Breast epithelium (tissue), 4 donors: ENCODE measurements around the gene CNTNAP1. TPM values are rescaled to one million over a fixed set of nuclear protein-coding genes. Genes with fewer than 3 reads are reported as not detected.

ENCODE experiments used
- DNase-seq, 2 donors: peaks; one replicate each; pipeline ENCODE4 v3.0.0-alpha.2; 2019; ENCODE audit warnings: low spot score in 2 of 2
- H3K27ac ChIP-seq, 2 donors: fragments of 200-600 bp; sonication (generic) in 1 of 2; one replicate each; pipeline ENCODE4 v1.5.1; 2016 to 2019; ENCODE audit warnings: mild to moderate bottlenecking in 1 of 2
- H3K27me3 ChIP-seq, 2 donors: fragments of 200-600 bp; sonication (generic) in 1 of 2; one replicate each; pipeline versions ENCODE4 v1.5.1 to v1.6.0; 2017 to 2019; ENCODE audit warnings: control low read depth in 1 of 2, mild to moderate bottlenecking in 1 of 2
- H3K36me3 ChIP-seq: fragments of 200-600 bp; one replicate; pipeline ENCODE4 v1.5.1; 2019
- H3K4me1 ChIP-seq, 2 donors: fragments of 200-600 bp; sonication (generic); one replicate each; pipeline ENCODE4 v1.5.1; 2016 to 2019; ENCODE audit warnings: control low read depth in 1 of 2
- H3K4me3 ChIP-seq, 3 donors: fragments of 200-600 bp; sonication (generic); 1 replicate in 2 of 3; 2 replicates in 1 of 3; pipeline ENCODE4 v1.5.1; 2016 to 2019; ENCODE audit warnings: mild to moderate bottlenecking in 3 of 3, moderate library complexity in 2 of 3
- H3K9me3 ChIP-seq, 2 donors: fragments of 200-600 bp; sonication (generic) in 1 of 2; one replicate each; pipeline ENCODE4 v1.5.1; 2016 to 2019; ENCODE audit warnings: control low read depth in 1 of 2
- POLR2A ChIP-seq: fragments of 450-650 bp; IDR thresholded peaks from one replicate; pipeline ENCODE4 v1.6.1; 2016; ENCODE audit warnings: antibody characterized with exemption, mild to moderate bottlenecking, moderate library complexity
- POLR2AphosphoS5 ChIP-seq, 3 donors: sonication (generic); formaldehyde crosslinking; IDR thresholded peaks; one replicate each; pipeline ENCODE4 v1.6.1; 2017; ENCODE audit warnings: antibody characterized with exemption in 3 of 3
- intact Hi-C: fragments of 100-400 bp; cut with DNase I; formaldehyde crosslinking; loops from one replicate; pipeline ENCODE4 v1.15.1; 2023; ENCODE audit warnings: low total_unique reads
- total RNA-seq, 3 donors: library from RNA; depleted of rRNA; stranded (reverse); fragments of >200 nt; gene quantifications; one replicate each; pipeline ENCODE4 v1.1.0, GENCODE V29; 2016
- TF ChIP-seq, protein P1 (sequence below), 3 donors: fragments of 450-650 bp; IDR thresholded peaks; one replicate each; pipeline ENCODE4 v1.5.1; 2016 to 2017; ENCODE audit warnings: antibody characterized with exemption in 3 of 3, mild to moderate bottlenecking in 3 of 3, moderate library complexity in 3 of 3

The CNTNAP1 gene
- total RNA-seq, 3 donors from 2014 or later, result 1.8 to 4.9 (median 3.7) TPM

DNA sequence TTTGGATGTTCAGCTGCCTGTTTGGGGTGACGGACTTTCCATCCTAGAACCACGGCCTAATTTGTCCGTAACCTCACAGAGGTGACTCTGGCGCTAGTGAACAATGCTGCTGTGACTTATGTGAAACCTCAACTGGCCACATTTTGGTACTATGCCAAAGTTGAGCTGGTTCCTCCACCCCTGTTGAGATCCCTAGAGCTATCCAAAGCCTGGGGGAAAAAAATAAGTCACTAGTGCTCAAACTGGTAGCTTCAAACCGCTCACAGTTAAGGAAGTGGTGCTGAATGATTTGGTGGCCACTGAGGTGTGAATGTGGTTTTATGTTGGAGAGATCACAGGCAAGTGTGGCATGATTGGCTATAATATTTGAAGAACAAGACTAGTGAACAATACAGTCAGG is 34.6 kb upstream of the CNTNAP1 start:
- TF ChIP-seq, protein P1, sequence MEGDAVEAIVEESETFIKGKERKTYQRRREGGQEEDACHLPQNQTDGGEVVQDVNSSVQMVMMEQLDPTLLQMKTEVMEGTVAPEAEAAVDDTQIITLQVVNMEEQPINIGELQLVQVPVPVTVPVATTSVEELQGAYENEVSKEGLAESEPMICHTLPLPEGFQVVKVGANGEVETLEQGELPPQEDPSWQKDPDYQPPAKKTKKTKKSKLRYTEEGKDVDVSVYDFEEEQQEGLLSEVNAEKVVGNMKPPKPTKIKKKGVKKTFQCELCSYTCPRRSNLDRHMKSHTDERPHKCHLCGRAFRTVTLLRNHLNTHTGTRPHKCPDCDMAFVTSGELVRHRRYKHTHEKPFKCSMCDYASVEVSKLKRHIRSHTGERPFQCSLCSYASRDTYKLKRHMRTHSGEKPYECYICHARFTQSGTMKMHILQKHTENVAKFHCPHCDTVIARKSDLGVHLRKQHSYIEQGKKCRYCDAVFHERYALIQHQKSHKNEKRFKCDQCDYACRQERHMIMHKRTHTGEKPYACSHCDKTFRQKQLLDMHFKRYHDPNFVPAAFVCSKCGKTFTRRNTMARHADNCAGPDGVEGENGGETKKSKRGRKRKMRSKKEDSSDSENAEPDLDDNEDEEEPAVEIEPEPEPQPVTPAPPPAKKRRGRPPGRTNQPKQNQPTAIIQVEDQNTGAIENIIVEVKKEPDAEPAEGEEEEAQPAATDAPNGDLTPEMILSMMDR (IDR thresholded peaks at IDR 0.05), result no peak
- TF ChIP-seq POLR2AphosphoS5 (IDR thresholded peaks at IDR 0.05) (no peak), POLR2A (no peak)

GRCh38 chr17:42651392-42651791 is 30.9 kb upstream of the CNTNAP1 start:
- no peak for TF ChIP-seq POLR2AphosphoS5 (IDR thresholded peaks at IDR 0.05)
- TF ChIP-seq, protein P1 (IDR thresholded peaks at IDR 0.05), result no peak
- TF ChIP-seq POLR2A, result no peak
- Histone ChIP-seq H3K4me1 (no peaks in the 10 kb centered on the region), H3K27me3 (no peaks in the 10 kb centered on the region), H3K27ac (no peak overlapping the region), H3K36me3 (no peaks in the 10 kb centered on the region), H3K9me3 (no peaks in the 10 kb centered on the region), H3K4me3 (no peak overlapping the region)
- no peak for DNase-seq
- intact Hi-C loops, result no loop called here

More for the DNA sequence above, 34.6 kb upstream of the CNTNAP1 start:
- Histone ChIP-seq H3K9me3 (no peaks in the 10 kb centered on the region), H3K4me3 (no peak overlapping the region), H3K36me3 (no peaks in the 10 kb centered on the region), H3K27ac (no peak overlapping the region), H3K27me3 (no peaks in the 10 kb centered on the region), H3K4me1 (no peaks in the 10 kb centered on the region)
- intact Hi-C loops, result no loop called here
- no peak for DNase-seq

GRCh38 chr17:42653179-42654124 is 28.9 kb upstream of the CNTNAP1 start:
- Histone ChIP-seq H3K36me3 (no peaks in the 10 kb centered on the region), H3K27me3 (no peaks in the 10 kb centered on the region), H3K9me3 (no peaks in the 10 kb centered on the region), H3K4me1 (no peaks in the 10 kb centered on the region), H3K27ac (peak overlapping the region; percentile 77 to 85), H3K4me3 (peak overlapping the region; percentile 36 to 63 (median 46))
- intact Hi-C loops, result no loop called here
- DNase-seq, result peak in 1 of 2 donors; percentile 59
- TF ChIP-seq POLR2AphosphoS5 (IDR thresholded peaks at IDR 0.05), result no peak
- TF ChIP-seq, protein P1 (IDR thresholded peaks at IDR 0.05), result no peak
- no peak for TF ChIP-seq POLR2A

- Histone ChIP-seq H3K4me1 (peaks cover 0 to 4% of the 10 kb centered on the region in 2 donors), H3K36me3 (no peaks in the 10 kb centered on the region), H3K27ac (no peak overlapping the region), H3K27me3 (no peaks in the 10 kb centered on the region), H3K9me3 (no peaks in the 10 kb centered on the region), H3K4me3 (no peak overlapping the region)
- no peak for DNase-seq
- TF ChIP-seq, protein P1 (IDR thresholded peaks at IDR 0.05), result no peak
- TF ChIP-seq POLR2AphosphoS5 (IDR thresholded peaks at IDR 0.05) (no peak), POLR2A (no peak)
- intact Hi-C loops, result no loop called here
Observed at GRCh38 chr17:42655528-42655927, 26.8 kb upstream of the CNTNAP1 start.
